ENCODE data around the gene CDCA4. TPM values are rescaled to one million over a fixed set of nuclear protein-coding genes. Genes with fewer than 3 reads are reported as not detected.
A peak's percentile ranks its signal among the peaks of the same experiment; 100 is the strongest.

The CDCA4 gene
- polyA plus RNA-seq, 2 of the 4 experiments (the other 2 are of a cell fraction), result 24.2 to 26.9 TPM

- H3K4me1 ChIP-seq, result peaks cover 22% of the 10 kb centered on the region
- no peak overlapping the region for H3K4me3 ChIP-seq
- 97% methylated on average over 12 of the region's 12 CpGs for WGBS (ENCODE audit: missing lambda C conversion rate)
- no peaks in the 10 kb centered on the region for H3K9me3 ChIP-seq
- FAIRE-seq, result no peak
- H3K27ac ChIP-seq, result no peak overlapping the region; a peak in 1 of 6 replicates
- CTCF ChIA-PET, result interaction anchor here (0.7 to 3.7 kb wide), 5 partner anchors 8 to 56 kb away, joined by 3 to 24 read pairs (median 3); no protein-coding TSS in a partner anchor
- no peak overlapping the region for H3K4me2 ChIP-seq
- no peak for TF ChIP-seq CTCF (IDR thresholded peaks at IDR 0.05)
- TF ChIP-seq BHLHE40 (IDR thresholded peaks at IDR 0.05; ENCODE audit: low read depth, low read length), result no peak
- DNase-seq (ENCODE audit: low read depth in 1 of 2, low spot score in 1 of 2), result no peak
- ATAC-seq, result no peak
- POLR2A ChIA-PET, result no interaction called here
Observed at GRCh38 chr14:105067969-105068301, 47.1 kb upstream of the CDCA4 start.

- H3K4me3 ChIP-seq, result no peak overlapping the region
- 87% methylated on average over 9 of the region's 18 CpGs for WGBS (ENCODE audit: missing lambda C conversion rate)
- ChIA-PET CTCF (interaction anchor here (0.7 to 3.7 kb wide), 9 partner anchors 7 to 94 kb away, joined by 3 to 24 read pairs (median 3); no protein-coding TSS in a partner anchor), POLR2A (no interaction called here)
- no peak for TF ChIP-seq PHF8 (IDR thresholded peaks at IDR 0.05; ENCODE audit: borderline replicate concordance, low read depth)
- peaks cover 22% of the 10 kb centered on the region for H3K4me1 ChIP-seq
- peak; percentile 12 to 22; a peak in 4 of 6 replicates for ATAC-seq
- H3K4me2 ChIP-seq, result no peak overlapping the region
- H3K9me3 ChIP-seq, result no peaks in the 10 kb centered on the region
- peak overlapping the region in 1 of 2 experiments; percentile 60; a peak in 2 of 6 replicates for H3K27ac ChIP-seq
- DNase-seq (ENCODE audit: low read depth in 1 of 2, low spot score in 1 of 2), result no peak
- no peak for FAIRE-seq
Observed at GRCh38 chr14:105067140-105067968, 46.5 kb upstream of the CDCA4 start.

GRCh38 chr14:105066240-105067071, 45.6 kb upstream of the CDCA4 start:
- TF ChIP-seq CBX2 (IDR thresholded peaks at IDR 0.05; ENCODE audit: borderline replicate concordance, low read depth) (no peak), RAD21 (conservative IDR thresholded peaks at IDR 0.05 in 1 of 2, IDR thresholded peaks at IDR 0.05 in 1 of 2) (0 out of 5 replicates have a peak, but pooled peaks of 1 of the 2 experiments have one; percentile 8)
- Histone ChIP-seq H3K4me2 (no peak overlapping the region), H3K27ac (peak overlapping the region in 1 of 2 experiments; percentile 67; a peak in 2 of 6 replicates), H3K9me3 (no peaks in the 10 kb centered on the region), H3K4me1 (peaks cover 22% of the 10 kb centered on the region), H3K4me3 (no peak overlapping the region)
- peak in 1 of 2 experiments; percentile 5; a peak in 2 of 6 replicates for ATAC-seq
- no peak for FAIRE-seq
- ChIA-PET CTCF (interaction anchor here (1.1 to 3.7 kb wide), 7 partner anchors 19 to 93 kb away, joined by 3 to 24 read pairs (median 4); no protein-coding TSS in a partner anchor), POLR2A (no interaction called here)
- 92% methylated on average over 17 of the region's 28 CpGs for WGBS (ENCODE audit: missing lambda C conversion rate)
- no peak for DNase-seq (ENCODE audit: low read depth in 1 of 2, low spot score in 1 of 2)

GRCh38 chr14:105065280-105066228, 44.7 kb upstream of the CDCA4 start, which contains the start of gene GPR132:
Gene GPR132 (minus strand): TSS chr14:105065430. CDS start chr14:105055420, 10,010 bp downstream.
- peaks cover 22% of the 10 kb centered on the region for H3K4me1 ChIP-seq
- WGBS (ENCODE audit: missing lambda C conversion rate), result 80% methylated on average over 13 of the region's 22 CpGs
- FAIRE-seq, result no peak
- ATAC-seq, result peak; percentile 23 to 37; a peak in 4 of 6 replicates
- TF ChIP-seq RCOR1 (IDR thresholded peaks at IDR 0.05; ENCODE audit: low read depth, low read length), result no peak
- TF ChIP-seq MYC (IDR thresholded peaks at IDR 0.05; ENCODE audit: borderline replicate concordance, low read length), result no peak
- TF ChIP-seq HES2 (IDR thresholded peaks at IDR 0.05), result no peak
- no peak for TF ChIP-seq GATA3 (IDR thresholded peaks at IDR 0.05; ENCODE audit: borderline replicate concordance)
- no peak for TF ChIP-seq NFE2L2 (conservative IDR thresholded peaks at IDR 0.05; ENCODE audit: low read length)
- no peak for TF ChIP-seq EHMT2 (IDR thresholded peaks at IDR 0.05; ENCODE audit: low read depth)
- no peak for TF ChIP-seq ZNF302 (CRISPR knock-in tag; IDR thresholded peaks at IDR 0.05)
- no peak for TF ChIP-seq REST (IDR thresholded peaks at IDR 0.05)
- no peak for TF ChIP-seq MAFK (IDR thresholded peaks at IDR 0.05; ENCODE audit: partially characterized antibody)
- TF ChIP-seq RARB (CRISPR knock-in tag; IDR thresholded peaks at IDR 0.05), result no peak
- no peaks in the 10 kb centered on the region for H3K9me3 ChIP-seq
- peak within 1 kb of the TSS in 1 of 2 experiments; percentile 67; a peak in 3 of 6 replicates for H3K27ac ChIP-seq
- POLR2A ChIA-PET, result no interaction called here
- H3K4me2 ChIP-seq, result peak within 1 kb of the TSS; percentile 46; the same call in 2 of the 3 replicates
- CTCF ChIA-PET, result interaction anchor here (1.3 to 3.7 kb wide), 6 partner anchors 20 to 92 kb away, joined by 3 to 24 read pairs (median 6); no protein-coding TSS in a partner anchor
- no peak for DNase-seq (ENCODE audit: low read depth in 1 of 2, low spot score in 1 of 2)
- no peak within 1 kb of the TSS for H3K4me3 ChIP-seq

Measured in A549 (cell line).